NCI-H1048 (cell line): ENCODE measurements around the gene OR2T12.
"Not testable (repeated sequence)": the region's sequence is repeated elsewhere in the genome, so short reads cannot be mapped to it uniquely, and the experiment has no call there.

ENCODE experiments used
- DNase-seq: peaks from one replicate; lab custom pipeline; 2025; lab: John Stamatoyannopoulos, UW

The OR2T12 gene, protein sequence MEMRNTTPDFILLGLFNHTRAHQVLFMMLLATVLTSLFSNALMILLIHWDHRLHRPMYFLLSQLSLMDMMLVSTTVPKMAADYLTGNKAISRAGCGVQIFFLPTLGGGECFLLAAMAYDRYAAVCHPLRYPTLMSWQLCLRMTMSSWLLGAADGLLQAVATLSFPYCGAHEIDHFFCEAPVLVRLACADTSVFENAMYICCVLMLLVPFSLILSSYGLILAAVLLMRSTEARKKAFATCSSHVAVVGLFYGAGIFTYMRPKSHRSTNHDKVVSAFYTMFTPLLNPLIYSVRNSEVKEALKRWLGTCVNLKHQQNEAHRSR

DNA sequence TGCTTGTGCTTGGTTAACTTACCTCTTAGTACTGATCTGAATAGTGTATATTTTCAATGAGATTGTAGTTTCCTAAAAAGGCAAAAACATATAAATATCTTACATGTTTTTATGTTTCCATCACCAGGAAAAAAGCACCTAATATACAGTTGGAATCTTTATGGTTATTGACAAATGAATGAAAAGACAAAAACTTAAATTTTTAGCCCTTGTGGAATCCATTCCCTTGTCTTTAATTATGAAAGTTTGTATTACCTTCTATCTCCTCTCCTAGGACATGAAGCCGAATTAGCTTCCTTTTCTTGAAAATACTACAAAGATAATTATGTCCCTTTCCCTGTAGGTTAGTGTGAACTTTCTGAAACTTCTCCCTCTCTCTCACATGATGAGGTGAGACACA lies at the start of gene OR2T12:
Gene OR2T12, minus strand, starts transcription at position 101 of the 400 bp plus-strand sequence. CDS start 7,846 bp downstream, outside the sequence.
- no peak for DNase-seq

GRCh38 chr1:248348475-248348874 lies 45.3 kb upstream of the OR2T12 start, which contains the start of gene OR14C36:
Gene OR14C36 (plus strand): TSS chr1:248348775. CDS start chr1:248348775, 0 bp downstream.
- no peak for DNase-seq

GRCh38 chr1:248343451-248343850 lies 40.2 kb upstream of the OR2T12 start:
- no peak for DNase-seq

GRCh38 chr1:248324468-248324867 lies 21.2 kb upstream of the OR2T12 start, which contains the start of gene OR2M7:
Gene OR2M7 (minus strand): TSS chr1:248324568. CDS start chr1:248324568, 0 bp downstream.
- DNase-seq, result no peak

DNA sequence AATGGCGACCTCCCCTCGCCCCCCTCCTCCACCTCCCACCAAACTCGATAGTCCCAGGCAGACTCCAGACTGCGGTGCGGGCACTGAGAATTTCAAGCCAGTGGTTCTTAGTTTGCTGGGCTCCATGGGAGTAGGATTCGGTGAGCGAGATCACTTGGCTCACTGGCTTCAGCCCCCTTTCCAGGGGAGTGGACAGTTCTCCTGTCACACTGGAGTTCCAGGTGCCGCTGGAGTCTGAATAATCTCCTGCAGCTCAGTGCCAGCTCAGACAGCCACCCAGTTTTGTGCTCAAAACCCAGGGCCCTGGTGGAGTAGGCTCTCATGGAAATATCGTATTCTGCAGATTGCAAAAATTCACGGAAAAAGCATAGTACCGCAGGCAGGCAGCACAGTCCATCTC lies 13.6 kb upstream of the OR2T12 start:
- DNase-seq, result no peak

GRCh38 chr1:248306740-248307139 lies 3.5 kb upstream of the OR2T12 start:
- not testable (repeated sequence) for DNase-seq

DNA sequence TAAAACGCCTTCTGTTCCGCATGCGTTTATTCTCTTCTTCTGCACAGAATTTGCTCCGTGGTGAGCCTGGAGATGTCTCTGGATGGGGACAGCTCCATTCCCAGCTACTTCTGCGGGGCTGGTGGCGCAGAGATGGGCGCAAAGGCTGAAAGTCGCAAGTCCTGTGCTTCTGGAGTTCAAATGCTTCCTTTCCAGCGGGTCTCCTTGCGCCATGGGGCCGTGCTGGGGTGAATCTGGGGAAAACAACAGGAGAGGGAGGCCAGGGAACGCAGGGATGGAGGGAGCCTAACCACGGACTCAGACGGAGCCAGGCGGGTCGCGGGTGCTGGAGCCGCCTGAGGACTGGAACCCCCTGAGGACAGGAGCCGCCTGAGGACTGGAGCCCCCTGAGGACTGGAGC lies 2.9 kb upstream of the OR2T12 start:
- no peak for DNase-seq

GRCh38 chr1:248305672-248306071 lies 2.4 kb upstream of the OR2T12 start:
- DNase-seq, result not testable (repeated sequence)

DNA sequence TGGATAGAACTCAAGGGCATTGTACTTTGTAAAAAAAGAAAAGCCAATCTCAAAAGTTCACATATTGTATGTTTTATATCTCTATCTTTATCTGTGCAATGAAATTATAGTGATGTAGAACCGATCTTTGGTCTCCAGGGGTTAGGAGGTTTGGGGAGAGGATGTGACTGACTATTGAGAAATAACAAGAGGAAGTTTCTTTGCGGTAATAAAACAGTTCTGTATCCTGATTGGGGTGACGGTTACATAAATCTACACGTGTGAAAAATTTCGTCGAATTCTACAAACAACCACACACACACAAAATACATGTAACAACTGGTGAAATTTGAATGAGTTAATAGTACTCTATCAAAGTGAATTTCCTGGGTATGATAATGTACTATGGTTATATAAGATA lies 14.8 kb downstream of the OR2T12 start:
- no peak for DNase-seq

DNA sequence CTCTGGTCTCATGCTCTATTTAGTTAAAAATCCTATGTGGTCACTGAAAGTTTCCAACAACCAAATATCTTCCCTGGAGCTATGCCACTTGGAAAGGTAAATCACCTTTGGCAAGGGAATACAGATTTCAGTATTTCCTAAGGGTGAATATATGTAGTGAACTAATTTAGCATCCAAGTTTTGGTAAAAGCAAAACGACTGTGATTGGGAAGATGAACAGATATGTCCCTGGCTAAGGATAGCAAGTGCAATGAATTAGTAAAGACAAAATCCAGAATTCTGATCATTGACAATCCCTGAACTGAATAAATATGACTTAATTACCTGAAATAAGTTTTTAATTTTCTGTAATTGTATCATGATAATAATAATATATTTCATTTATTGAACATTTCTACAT lies 25.3 kb downstream of the OR2T12 start, which contains the start of gene OR2T33:
Gene OR2T33, minus strand, starts transcription at position 101 of the 400 bp plus-strand sequence. CDS start 4,162 bp downstream, outside the sequence.
- DNase-seq, result no peak

DNA sequence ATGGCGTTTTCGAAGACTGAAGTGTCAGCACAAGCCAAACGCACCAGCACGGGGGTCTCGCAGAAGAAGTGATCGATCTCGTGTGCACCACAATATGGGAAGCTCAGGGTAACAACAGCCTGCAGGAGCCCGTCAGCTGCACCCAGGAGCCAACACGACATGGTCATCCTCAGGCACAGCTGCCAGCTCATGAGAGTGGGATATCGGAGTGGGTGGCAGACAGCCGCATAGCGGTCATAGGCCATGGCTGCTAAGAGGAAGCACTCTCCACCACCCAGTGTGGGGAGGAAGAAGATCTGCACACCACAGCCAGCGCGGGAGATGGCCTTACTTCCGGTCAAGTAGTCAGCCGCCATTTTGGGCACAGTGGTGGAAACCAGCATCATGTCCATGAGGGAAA lies 30.0 kb downstream of the OR2T12 start:
- not testable (repeated sequence) for DNase-seq

DNA sequence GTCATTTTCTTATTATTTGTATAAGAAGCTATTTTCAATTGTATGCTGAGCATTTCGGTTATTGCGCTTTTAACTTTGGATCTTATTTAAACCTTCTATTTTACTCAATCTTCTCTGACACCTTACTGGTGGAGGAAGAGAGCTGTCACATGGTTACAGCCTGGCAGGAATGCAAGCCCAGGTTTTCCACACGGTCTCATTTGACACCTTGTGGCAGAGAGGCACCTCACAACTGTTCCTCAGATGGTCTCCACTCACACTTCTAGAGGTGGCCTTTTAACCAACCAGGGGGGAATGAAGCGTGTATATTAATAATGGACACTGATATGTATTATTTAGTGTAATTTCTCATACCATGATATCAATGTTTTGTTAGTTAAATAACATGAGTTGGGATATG lies 35.0 kb downstream of the OR2T12 start:
- no peak for DNase-seq

DNA sequence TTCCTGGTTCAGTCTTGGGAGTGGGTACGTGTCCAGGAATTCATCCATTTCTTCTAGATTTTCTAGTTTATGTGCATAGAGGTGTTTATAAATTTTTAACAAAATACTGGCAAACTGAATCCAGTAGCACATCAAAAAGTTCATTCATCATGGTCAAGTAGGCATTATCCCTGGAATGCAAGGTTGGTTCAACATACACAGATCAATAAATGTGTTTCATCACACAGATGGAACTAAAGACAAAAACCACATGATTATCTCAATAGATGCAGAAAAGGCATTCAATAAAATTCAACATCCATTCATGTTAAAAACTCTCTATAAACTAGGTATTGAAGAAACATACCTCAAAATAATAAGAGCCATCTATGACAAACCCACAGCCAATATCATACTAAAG lies 43.9 kb downstream of the OR2T12 start:
- not testable (repeated sequence) for DNase-seq

DNA sequence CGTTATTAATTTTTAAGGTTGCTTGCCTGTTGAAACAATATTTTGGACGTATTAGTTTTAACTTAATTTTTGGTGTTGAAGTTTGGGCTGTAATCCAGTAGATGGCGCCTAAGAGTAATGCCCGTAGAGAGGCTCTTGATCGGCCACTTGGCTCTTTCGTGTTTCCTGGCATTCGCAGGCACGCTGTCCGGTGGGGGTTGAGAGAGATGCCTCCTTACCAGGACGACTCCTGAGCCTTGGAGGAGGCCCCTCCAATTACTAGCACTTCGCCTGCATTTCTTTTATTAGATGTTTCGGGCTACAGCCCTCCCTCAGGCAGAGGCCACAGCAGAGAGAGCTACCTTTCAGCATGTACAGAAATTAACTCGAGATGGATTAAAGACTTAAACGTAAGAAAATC lies 60.0 kb downstream of the OR2T12 start:
- peak; percentile 56 for DNase-seq
